H1 (cell line): ENCODE data around the gene IL6ST.

Source experiments
- BRCA1 ChIP-seq: IDR thresholded peaks from 2 replicates; pipeline ENCODE4 v1.6.1; 2012; ENCODE audit warnings: low read depth, low read length, improper control_type of control experiment
- CBX5 ChIP-seq: fragments of 300-800, 300-1000 bp; sonication (generic); IDR thresholded peaks from 2 replicates; pipeline ENCODE4 v1.7.1; 2016; ENCODE audit warnings: antibody characterized with exemption, low read length, low read depth
- CTCF ChIP-seq, 3 experiments: IDR thresholded peaks; 1 replicate in 2 of 3; 2 replicates in 1 of 3; pipeline versions ENCODE4 v1.5.1 to v1.6.1; 2011; ENCODE audit warnings: low read length in 3 of 3, mild to moderate bottlenecking in 3 of 3, inconsistent platforms in 2 of 3, low read depth in 1 of 3, moderate library complexity in 1 of 3; ENCODE audit not compliant: insufficient read depth in 1 of 3; ENCODE audit errors: control extremely low read depth in 1 of 3
- EGR1 ChIP-seq: IDR thresholded peaks from 2 replicates; pipeline ENCODE4 v1.6.1; 2011; ENCODE audit warnings: low read depth, low read length, borderline replicate concordance
- GABPA ChIP-seq: IDR thresholded peaks from 2 replicates; pipeline ENCODE4 v1.6.1; 2011; ENCODE audit warnings: mild to moderate bottlenecking, low read length, moderate library complexity, borderline replicate concordance; ENCODE audit not compliant: insufficient read depth
- HDAC6 ChIP-seq: IDR thresholded peaks from one replicate; pipeline ENCODE4 v1.7.1; 2012; ENCODE audit warnings: low read depth, mild to moderate bottlenecking, inconsistent platforms, low read length, moderate library complexity
- JUND ChIP-seq: IDR thresholded peaks from 2 replicates; pipeline ENCODE4 v1.6.1; 2011; ENCODE audit warnings: mild to moderate bottlenecking, improper control_type of control experiment, low read length
- POLR2AphosphoS5 ChIP-seq: IDR thresholded peaks from 2 replicates; pipeline ENCODE4 v1.6.1; 2011; ENCODE audit warnings: low read depth, low read length
- SP1 ChIP-seq: IDR thresholded peaks from 2 replicates; pipeline ENCODE4 v1.6.1; 2011; ENCODE audit warnings: low read depth, low read length
- SP2 ChIP-seq: IDR thresholded peaks from 2 replicates; pipeline ENCODE4 v1.6.1; 2012; ENCODE audit warnings: mild to moderate bottlenecking, low read length, inconsistent platforms
- TAF1 ChIP-seq: IDR thresholded peaks from 2 replicates; pipeline ENCODE4 v1.6.1; 2011; ENCODE audit warnings: mild to moderate bottlenecking, low read depth, low read length
- TBP ChIP-seq: IDR thresholded peaks from 2 replicates; pipeline ENCODE4 v1.6.1; 2011; ENCODE audit warnings: low read depth, low read length, improper control_type of control experiment
- YY1 ChIP-seq: IDR thresholded peaks from 2 replicates; pipeline ENCODE4 v1.6.1; 2011; ENCODE audit warnings: low read depth, mild to moderate bottlenecking, low read length
- TF ChIP-seq, protein P1 (sequence below): IDR thresholded peaks from 2 replicates; pipeline ENCODE4 v1.6.1; 2012; ENCODE audit warnings: low read length, inconsistent platforms

- TF ChIP-seq, protein P1, sequence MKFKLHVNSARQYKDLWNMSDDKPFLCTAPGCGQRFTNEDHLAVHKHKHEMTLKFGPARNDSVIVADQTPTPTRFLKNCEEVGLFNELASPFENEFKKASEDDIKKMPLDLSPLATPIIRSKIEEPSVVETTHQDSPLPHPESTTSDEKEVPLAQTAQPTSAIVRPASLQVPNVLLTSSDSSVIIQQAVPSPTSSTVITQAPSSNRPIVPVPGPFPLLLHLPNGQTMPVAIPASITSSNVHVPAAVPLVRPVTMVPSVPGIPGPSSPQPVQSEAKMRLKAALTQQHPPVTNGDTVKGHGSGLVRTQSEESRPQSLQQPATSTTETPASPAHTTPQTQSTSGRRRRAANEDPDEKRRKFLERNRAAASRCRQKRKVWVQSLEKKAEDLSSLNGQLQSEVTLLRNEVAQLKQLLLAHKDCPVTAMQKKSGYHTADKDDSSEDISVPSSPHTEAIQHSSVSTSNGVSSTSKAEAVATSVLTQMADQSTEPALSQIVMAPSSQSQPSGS = no peak
- TF ChIP-seq CTCF (IDR thresholded peaks at IDR 0.05; ENCODE audit: control extremely low read depth in 1 of 3, insufficient read depth in 1 of 3, low read depth in 1 of 3, low read length in 3 of 3) (no peak), SP2 (no peak), EGR1 (no peak), POLR2AphosphoS5 (no peak), BRCA1 (no peak), YY1 (no peak), CBX5 (no peak), HDAC6 (no peak), GABPA (no peak), TAF1 (no peak), JUND (no peak), TBP (no peak), SP1 (no peak)
Observed at GRCh38 chr5:55885359-55885758, 109.4 kb downstream of the IL6ST start.
